Right lobe of liver (tissue), 6 donors: ENCODE results near the gene KASH5. TPM values are rescaled to one million over a fixed set of nuclear protein-coding genes. Genes with fewer than 3 reads are reported as not detected.

Experiments used
- ATAC-seq, 4 donors: fragments of 200-7000 bp; cut with Tn5 transposase; one replicate each; pipeline ENCODE4 v1.9.1; 2020; ENCODE audit warnings: mild to moderate bottlenecking in 4 of 4, moderate library complexity in 4 of 4
- DNase-seq, 3 donors: peaks; one replicate each; pipeline ENCODE4 v3.0.0-alpha.2; 2020
- H3K27ac ChIP-seq, 3 donors: fragments of 200-600 bp; one replicate each; pipeline ENCODE4 v1.8.0; 2022
- H3K27me3 ChIP-seq, 2 donors: fragments of 200-600 bp; one replicate each; pipeline ENCODE4 v1.8.0; 2022
- H3K36me3 ChIP-seq, 4 donors: fragments of 200-600 bp; sonication (generic) in 1 of 4; one replicate each; pipeline versions ENCODE4 v1.5.1 to v1.8.0; 2017 to 2022; ENCODE audit warnings: control low read depth in 1 of 4
- H3K4me1 ChIP-seq, 4 donors: fragments of 200-600 bp; sonication (generic) in 1 of 4; one replicate each; pipeline versions ENCODE4 v1.5.1 to v1.8.0; 2017 to 2022; ENCODE audit warnings: control low read depth in 1 of 4
- H3K4me3 ChIP-seq, 3 donors: fragments of 200-600 bp; one replicate each; pipeline ENCODE4 v1.8.0; 2022
- H3K9me3 ChIP-seq, 4 donors: fragments of 200-600 bp; sonication (generic) in 1 of 4; one replicate each; pipeline versions ENCODE4 v1.5.1 to v1.8.0; 2017 to 2022; ENCODE audit warnings: control low read depth in 1 of 4
- POLR2A ChIP-seq: fragments of 450-650 bp; IDR thresholded peaks from one replicate; pipeline ENCODE4 v1.6.1; 2017; ENCODE audit warnings: antibody characterized with exemption, mild to moderate bottlenecking
- WGBS: methylation state at CpG from one replicate; pipeline ENCODE4 v1.1.6; 2018; ENCODE audit warnings: low coverage, low lambda C conversion rate; ENCODE audit not compliant: insufficient coverage; ENCODE audit errors: missing lambda C conversion rate; 5-methylcytosine and 5-hydroxymethylcytosine counted together
- intact Hi-C, 2 donors: fragments of 100-400 bp; cut with DNase I; formaldehyde crosslinking; loops; one replicate each; pipeline versions ENCODE4 v1.11.2 to v1.14.1; 2022
- total RNA-seq, 6 experiments: library from RNA; depleted of rRNA in 2 of 6; stranded (reverse); fragments of >200 nt in 2 of 6; fragmentation: NEBNext Ultra II Directional in 3 of 6; extraction: Animal tissue kit (Norgen Biotek cat#: 25700) in 3 of 6; gene quantifications; one replicate each; pipeline versions ENCODE4 v1.1.0 to v1.2.4, GENCODE V29; 2016 to 2023
- TF ChIP-seq, protein P1 (sequence below), 4 donors: fragments of 200-600 bp in 3 of 4; fragments of 450-650 bp in 1 of 4; IDR thresholded peaks; one replicate each; pipeline versions ENCODE4 v1.5.1 to v1.8.0; 2016 to 2022; ENCODE audit warnings: antibody characterized with exemption in 4 of 4, mild to moderate bottlenecking in 2 of 4
- donor health status: DM: no; HTN: yes; CAD: no.
- donor health status: DM: no; HTN: no; CAD: no.
- donor health status: DM: no; HTN: no; CAD: no.
- donor health status: DM: no; HTN: yes; CAD: no.
- donor health status: DM: no; HTN: yes; CAD: no.

The KASH5 gene
- total RNA-seq, 6 experiments from 2014 or later: 0.32 TPM; not detected in 5

- Histone ChIP-seq H3K27me3 (peaks cover 3 to 15% of the 10 kb centered on the region in 2 donors), H3K4me3 (no peak overlapping the region), H3K36me3 (no peaks in the 10 kb centered on the region), H3K4me1 (no peaks in the 10 kb centered on the region), H3K9me3 (no peaks in the 10 kb centered on the region), H3K27ac (no peak overlapping the region)
- ATAC-seq: no peak
- DNase-seq: no peak
- TF ChIP-seq, protein P1, sequence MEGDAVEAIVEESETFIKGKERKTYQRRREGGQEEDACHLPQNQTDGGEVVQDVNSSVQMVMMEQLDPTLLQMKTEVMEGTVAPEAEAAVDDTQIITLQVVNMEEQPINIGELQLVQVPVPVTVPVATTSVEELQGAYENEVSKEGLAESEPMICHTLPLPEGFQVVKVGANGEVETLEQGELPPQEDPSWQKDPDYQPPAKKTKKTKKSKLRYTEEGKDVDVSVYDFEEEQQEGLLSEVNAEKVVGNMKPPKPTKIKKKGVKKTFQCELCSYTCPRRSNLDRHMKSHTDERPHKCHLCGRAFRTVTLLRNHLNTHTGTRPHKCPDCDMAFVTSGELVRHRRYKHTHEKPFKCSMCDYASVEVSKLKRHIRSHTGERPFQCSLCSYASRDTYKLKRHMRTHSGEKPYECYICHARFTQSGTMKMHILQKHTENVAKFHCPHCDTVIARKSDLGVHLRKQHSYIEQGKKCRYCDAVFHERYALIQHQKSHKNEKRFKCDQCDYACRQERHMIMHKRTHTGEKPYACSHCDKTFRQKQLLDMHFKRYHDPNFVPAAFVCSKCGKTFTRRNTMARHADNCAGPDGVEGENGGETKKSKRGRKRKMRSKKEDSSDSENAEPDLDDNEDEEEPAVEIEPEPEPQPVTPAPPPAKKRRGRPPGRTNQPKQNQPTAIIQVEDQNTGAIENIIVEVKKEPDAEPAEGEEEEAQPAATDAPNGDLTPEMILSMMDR (IDR thresholded peaks at IDR 0.05): no peak
- no peak for TF ChIP-seq POLR2A
- intact Hi-C loops: loop anchor here (5.0 to 10.0 kb wide), 2 partner anchors 40 to 182 kb away; no protein-coding TSS in a partner anchor
- 15% methylated on average over 8 of the region's 8 CpGs for WGBS
These were observed 49.2 kb downstream of the KASH5 start for GRCh38 chr19:49437231-49437630.

GRCh38 chr19:49438261-49438660 is 50.2 kb downstream of the KASH5 start:
- no peak overlapping the region for H3K4me3 ChIP-seq
- H3K27me3 ChIP-seq: peaks cover 0 to 4% of the 10 kb centered on the region in 2 donors
- H3K36me3 ChIP-seq: no peaks in the 10 kb centered on the region
- no peak for ATAC-seq
- H3K27ac ChIP-seq: no peak overlapping the region
- H3K9me3 ChIP-seq: no peaks in the 10 kb centered on the region
- intact Hi-C loops: loop anchor here (5.0 to 10.0 kb wide), 2 partner anchors 41 to 183 kb away; no protein-coding TSS in a partner anchor
- TF ChIP-seq POLR2A: no peak
- TF ChIP-seq, protein P1 (IDR thresholded peaks at IDR 0.05): no peak
- no peak for DNase-seq
- no peaks in the 10 kb centered on the region for H3K4me1 ChIP-seq
- WGBS: 3% methylated on average over 6 of the region's 6 CpGs

DNA sequence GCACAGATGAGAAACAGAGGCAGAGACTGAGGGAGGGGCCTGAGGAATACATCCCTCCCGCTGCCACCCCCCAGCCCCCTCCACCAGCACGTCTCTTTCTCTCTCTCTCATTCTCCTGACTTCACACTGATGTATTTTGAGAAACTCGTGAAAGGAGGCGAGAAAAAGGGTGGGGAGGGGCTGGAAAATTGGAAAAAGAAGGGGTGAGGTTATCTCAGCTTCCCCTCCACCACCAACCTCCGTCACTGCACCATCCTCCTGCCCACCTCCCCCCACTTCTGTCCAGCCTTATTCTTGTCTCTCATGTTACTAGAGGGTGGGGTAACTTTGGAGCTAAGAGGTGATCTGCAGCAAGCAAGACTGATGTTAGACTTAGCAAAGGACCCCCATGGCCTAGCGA is 51.8 kb downstream of the KASH5 start:
- no peak overlapping the region for H3K27ac ChIP-seq
- 29% methylated on average over 5 of the region's 6 CpGs for WGBS
- H3K4me3 ChIP-seq: no peak overlapping the region
- DNase-seq: no peak
- peaks cover 0 to 4% of the 10 kb centered on the region in 2 donors for H3K27me3 ChIP-seq
- intact Hi-C loops: loop anchor here (5.0 to 10.0 kb wide), 2 partner anchors 43 to 185 kb away; no protein-coding TSS in a partner anchor
- no peaks in the 10 kb centered on the region for H3K9me3 ChIP-seq
- no peak for ATAC-seq
- H3K36me3 ChIP-seq: no peaks in the 10 kb centered on the region
- TF ChIP-seq, protein P1 (IDR thresholded peaks at IDR 0.05): no peak
- TF ChIP-seq POLR2A: no peak
- no peaks in the 10 kb centered on the region for H3K4me1 ChIP-seq

GRCh38 chr19:49440439-49441209 is 52.6 kb downstream of the KASH5 start:
- no peak for DNase-seq
- Histone ChIP-seq H3K4me1 (no peaks in the 10 kb centered on the region), H3K4me3 (no peak overlapping the region), H3K27ac (no peak overlapping the region), H3K36me3 (no peaks in the 10 kb centered on the region), H3K9me3 (no peaks in the 10 kb centered on the region), H3K27me3 (peaks cover 0 to under 1% of the 10 kb centered on the region in 2 donors)
- no peak for ATAC-seq
- 29% methylated on average over 13 of the region's 19 CpGs for WGBS
- TF ChIP-seq POLR2A: no peak
- TF ChIP-seq, protein P1 (IDR thresholded peaks at IDR 0.05): no peak
- intact Hi-C loops: no loop called here
